GM20431 (cell line): Measurements from ENCODE around the gene SLC41A2.
"Not testable (repeated sequence)": the region's sequence is repeated elsewhere in the genome, so short reads cannot be mapped to it uniquely, and the experiment has no call there.

Source experiments
- in situ Hi-C: fragments of 300-500 bp; cut with MseI, MboI; formaldehyde crosslinking; loops from one replicate; pipeline ENCODE4 v1.15.0; 2020; ENCODE audit warnings: low sequenced_read_pairs; ENCODE audit not compliant: unreplicated experiment

The SLC41A2 gene

GRCh38 chr12:104958001-104958804, at the start of gene SLC41A2:
Gene SLC41A2 (minus strand): TSS chr12:104958290. CDS start chr12:104928527, 29,763 bp downstream.
- in situ Hi-C loops = no loop called here

GRCh38 chr12:105001476-105001875, 43.4 kb upstream of the SLC41A2 start:
- in situ Hi-C loops = no loop called here

- in situ Hi-C loops = no loop called here
These were observed 41.2 kb upstream of the SLC41A2 start for GRCh38 chr12:104999347-104999685.

- in situ Hi-C loops = no loop called here
These were observed 40.6 kb upstream of the SLC41A2 start for GRCh38 chr12:104998423-104999346.

- in situ Hi-C loops = no loop called here
These were observed 39.5 kb upstream of the SLC41A2 start for GRCh38 chr12:104997541-104997940.

- in situ Hi-C loops = no loop called here
These were observed 36.2 kb upstream of the SLC41A2 start for GRCh38 chr12:104994336-104994735.

- in situ Hi-C loops = no loop called here
These were observed 33.6 kb upstream of the SLC41A2 start for GRCh38 chr12:104991565-104992128.

GRCh38 chr12:104990950-104991349, 32.9 kb upstream of the SLC41A2 start:
- in situ Hi-C loops = no loop called here

- in situ Hi-C loops = no loop called here
These were observed 28.2 kb upstream of the SLC41A2 start, which contains the start of gene NOPCHAP1 for GRCh38 chr12:104986022-104986941. Gene NOPCHAP1 (plus strand): TSS chr12:104986316. CDS start chr12:104986353, 37 bp downstream.

GRCh38 chr12:104985206-104985605, 27.1 kb upstream of the SLC41A2 start:
- in situ Hi-C loops = no loop called here

GRCh38 chr12:104977688-104978087, 19.6 kb upstream of the SLC41A2 start:
- in situ Hi-C loops = not testable (repeated sequence)

GRCh38 chr12:104976703-104977102, 18.6 kb upstream of the SLC41A2 start:
- in situ Hi-C loops = no loop called here

- in situ Hi-C loops = no loop called here
These were observed 17.7 kb upstream of the SLC41A2 start for GRCh38 chr12:104975587-104976343.

GRCh38 chr12:104974626-104975290, 16.7 kb upstream of the SLC41A2 start:
- in situ Hi-C loops = no loop called here

GRCh38 chr12:104973250-104973649, 15.2 kb upstream of the SLC41A2 start:
- in situ Hi-C loops = no loop called here

GRCh38 chr12:104971306-104971705, 13.2 kb upstream of the SLC41A2 start:
- in situ Hi-C loops = no loop called here

- in situ Hi-C loops = no loop called here
These were observed 11.3 kb upstream of the SLC41A2 start for GRCh38 chr12:104969343-104969742.

GRCh38 chr12:104966677-104967076, 8.6 kb upstream of the SLC41A2 start:
- in situ Hi-C loops = no loop called here
